ENCODE results near the gene TSPYL4.
"Not testable (repeated sequence)": the region's sequence is repeated elsewhere in the genome, so short reads cannot be mapped to it uniquely, and the experiment has no call there.

Gene TSPYL4
- total RNA-seq = 27.8 to 118 (median 39.1) reads per million in 3 experiments

DNA sequence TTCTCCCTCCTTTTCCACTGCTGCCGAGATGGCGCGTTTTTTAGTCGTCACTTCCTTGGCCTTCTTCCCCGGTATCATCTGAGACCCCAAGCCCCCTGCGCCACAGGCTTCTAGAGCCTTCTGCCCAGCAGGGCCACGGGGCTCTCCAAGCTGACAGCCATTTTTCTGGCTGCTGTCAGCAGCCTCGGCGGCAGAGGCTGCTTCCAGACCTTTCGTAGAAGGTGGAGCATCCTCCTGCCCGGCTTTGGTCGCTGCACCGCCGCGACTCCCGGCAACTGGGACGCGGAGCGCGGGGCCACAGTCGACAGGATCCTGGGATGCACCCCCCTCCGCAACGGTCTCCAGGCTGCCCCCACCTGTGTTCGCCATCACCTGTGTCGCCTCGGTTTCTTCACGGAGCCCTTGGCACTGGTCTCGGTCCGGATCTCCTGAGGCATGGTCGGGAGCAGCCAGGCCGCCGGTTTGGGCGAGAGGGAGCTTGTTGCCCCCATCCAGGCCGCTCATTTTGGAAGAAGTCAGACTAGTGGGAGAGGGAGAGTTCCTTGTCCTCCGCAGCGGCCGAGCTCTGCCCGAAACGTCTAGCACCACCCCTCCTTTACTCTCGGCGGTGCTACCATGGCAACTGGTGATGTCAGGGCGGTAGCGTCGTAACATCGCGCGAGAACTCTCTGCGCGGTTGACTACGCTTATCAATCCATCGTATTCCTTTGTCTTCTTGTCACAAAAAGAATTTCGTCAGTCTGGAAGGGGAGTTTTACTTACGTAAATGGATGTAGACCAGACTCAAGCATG lies at the start of gene TSPYL4:
Gene TSPYL4 (minus strand): TSS at position 571 of the 792 bp plus-strand sequence. CDS start 67 bp downstream, at position 504.
- DNase-seq = peak; percentile 93

DNA sequence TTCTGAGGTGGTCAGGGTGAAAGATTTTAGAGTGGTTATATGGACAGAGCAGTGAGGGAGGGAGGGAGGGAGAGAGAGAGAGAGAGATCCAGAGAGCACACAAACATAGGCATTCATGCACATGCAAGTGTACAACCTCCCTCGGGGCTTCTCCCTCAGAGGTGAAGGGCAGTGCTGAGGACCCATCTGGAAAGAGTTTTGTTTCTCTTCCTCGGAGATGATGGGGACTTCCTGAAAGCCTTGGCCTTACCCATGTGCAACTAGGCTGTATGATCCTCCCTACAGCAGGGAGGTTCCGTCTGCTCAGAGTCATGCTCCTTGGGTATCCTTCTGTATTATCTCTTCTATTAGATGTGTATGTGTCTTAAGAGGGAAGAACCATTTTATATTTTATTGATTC lies 47.2 kb upstream of the TSPYL4 start:
- DNase-seq = no peak

DNA sequence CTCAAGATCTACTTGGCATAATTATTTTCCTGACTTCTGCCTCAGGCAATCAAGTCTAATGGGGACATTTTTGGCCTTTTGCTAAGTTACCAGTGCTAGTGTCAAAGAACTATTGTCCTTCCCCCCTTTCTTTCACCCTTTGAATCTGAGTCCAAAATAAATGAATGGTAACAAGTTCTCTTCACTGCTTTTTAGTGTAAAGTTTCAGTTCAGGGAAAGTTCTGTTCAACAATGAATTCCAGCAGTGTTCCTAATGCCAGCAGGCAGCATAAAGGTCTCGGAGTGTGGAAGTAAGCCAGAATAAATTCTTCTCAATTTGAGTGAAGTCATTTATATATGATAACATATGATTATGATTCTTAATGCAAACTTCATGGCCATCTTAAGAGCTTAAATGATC lies 46.7 kb upstream of the TSPYL4 start:
- DNase-seq = no peak

DNA sequence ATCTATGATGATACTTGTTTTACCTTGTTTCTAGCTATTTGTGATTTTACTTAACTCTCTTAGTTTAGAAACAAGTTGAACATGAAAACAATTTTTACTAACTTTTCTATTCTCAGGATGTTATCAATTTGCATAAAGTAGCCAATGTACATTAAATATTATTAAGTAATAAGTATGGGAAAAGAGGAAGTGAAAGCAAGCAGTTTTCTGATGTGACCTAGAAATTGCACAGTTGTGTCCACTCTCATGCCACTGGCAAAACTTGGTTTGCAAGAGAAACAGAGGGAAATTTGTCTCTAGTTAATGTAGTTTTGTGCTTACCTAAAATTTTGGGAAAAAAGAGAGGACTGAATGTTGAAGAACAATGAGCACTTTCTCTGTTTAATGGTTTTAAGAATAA lies 45.1 kb upstream of the TSPYL4 start:
- no peak for DNase-seq

DNA sequence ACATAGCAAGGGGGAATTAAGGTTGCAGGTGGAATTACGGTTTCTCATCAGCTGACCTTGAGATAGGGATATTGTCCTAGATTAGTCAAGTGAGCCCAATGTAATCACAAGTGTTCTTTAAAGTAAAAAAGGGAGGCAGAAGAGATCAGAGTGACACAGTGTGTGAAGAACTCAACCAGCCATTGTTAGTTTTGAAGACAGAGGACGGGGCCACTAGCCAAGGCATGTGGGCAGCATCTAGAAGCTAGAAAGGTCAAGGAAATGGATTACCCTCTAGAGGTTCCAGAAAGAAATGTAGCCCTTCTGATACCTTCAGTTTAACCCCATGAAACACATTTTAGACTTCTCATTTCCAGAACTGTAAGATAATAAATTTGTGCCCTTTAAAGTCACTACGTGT lies 44.4 kb upstream of the TSPYL4 start:
- DNase-seq = no peak

DNA sequence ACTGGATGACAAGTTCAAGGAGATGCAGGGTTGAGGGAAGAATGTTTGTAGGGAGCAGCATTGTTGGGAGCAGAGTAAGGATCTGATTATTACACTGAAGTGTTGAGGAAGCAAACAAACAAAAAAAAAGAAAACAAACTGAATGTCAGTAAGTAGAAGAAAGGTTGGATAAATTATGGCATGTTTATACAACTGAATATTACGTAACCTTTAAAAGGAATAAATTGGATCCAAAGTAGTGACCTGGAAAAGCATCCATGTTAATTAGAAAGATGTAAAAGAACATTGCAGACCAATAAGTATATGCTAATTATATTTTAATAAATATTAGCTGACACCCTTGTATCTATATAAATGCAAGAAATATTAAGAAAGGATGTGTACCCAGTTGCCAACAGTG lies 38.7 kb upstream of the TSPYL4 start:
- no peak for DNase-seq

DNA sequence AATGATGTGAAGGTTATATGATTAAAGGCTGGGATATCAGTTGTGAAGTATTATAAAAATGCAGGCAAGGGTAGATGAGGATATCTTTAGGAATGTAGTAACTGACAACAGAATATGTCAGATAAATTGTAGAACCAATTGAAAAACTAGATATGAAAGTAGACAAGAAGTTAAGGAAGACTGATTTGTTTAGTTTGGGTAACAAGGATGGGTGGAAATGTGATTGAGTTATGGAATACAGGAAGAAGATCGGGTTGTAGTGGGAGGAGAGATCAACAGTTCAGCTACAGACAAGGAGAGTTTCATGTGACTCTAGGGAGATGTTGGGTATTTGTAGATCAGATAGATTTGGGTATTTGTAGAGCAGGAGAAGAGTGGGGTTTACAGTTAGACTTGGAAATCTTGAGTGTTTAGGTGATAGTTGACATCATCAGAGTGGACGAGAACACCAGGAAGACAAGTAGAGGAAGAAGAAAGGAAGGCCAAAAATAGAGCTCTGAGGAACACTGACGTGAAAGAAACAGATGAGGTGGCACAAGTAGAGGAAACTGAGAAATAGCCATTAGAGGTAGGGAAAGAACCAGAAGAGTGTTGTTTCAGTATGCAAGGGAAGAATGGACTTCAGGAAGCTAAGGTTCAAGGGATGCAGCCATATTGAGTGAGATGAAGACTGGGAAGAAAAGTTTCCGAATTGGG lies 38.0 kb upstream of the TSPYL4 start:
- DNase-seq = no peak

DNA sequence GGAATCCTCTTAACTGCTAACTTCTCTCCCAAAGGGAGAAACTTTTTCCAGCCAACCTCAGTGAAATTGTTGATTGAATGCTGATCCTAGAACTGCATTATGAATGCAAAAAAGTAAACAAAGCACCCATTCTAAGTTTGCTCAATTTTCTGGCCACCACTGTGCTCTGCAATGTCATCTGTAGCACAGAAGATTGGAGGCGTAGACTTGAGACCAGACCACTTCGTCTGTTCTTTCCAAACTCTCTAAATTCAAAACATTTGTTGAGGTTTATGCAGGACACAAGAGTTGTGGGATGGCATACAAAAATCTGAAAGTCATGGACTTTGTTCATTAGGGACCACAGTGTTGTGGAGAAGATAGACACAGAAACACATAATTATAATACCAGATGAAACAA lies 36.9 kb upstream of the TSPYL4 start:
- DNase-seq = no peak

DNA sequence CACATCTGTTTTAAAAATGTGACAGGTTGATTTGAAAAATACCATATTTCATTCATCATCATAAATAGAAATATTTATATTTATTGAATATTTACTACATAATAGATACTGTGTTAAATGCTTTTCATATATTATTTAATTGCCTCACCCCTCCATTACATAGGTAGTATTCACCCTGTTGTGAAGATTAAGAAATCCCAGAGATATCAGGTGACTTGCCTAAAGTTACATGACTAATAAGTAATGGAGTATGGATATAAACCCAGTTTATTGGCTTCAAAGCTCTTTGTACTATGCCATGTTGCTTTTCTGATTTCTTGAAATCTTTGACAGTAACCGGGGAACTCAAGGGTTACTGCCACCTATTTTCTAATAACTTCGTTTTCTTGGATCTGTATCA lies 36.0 kb upstream of the TSPYL4 start:
- no peak for DNase-seq

DNA sequence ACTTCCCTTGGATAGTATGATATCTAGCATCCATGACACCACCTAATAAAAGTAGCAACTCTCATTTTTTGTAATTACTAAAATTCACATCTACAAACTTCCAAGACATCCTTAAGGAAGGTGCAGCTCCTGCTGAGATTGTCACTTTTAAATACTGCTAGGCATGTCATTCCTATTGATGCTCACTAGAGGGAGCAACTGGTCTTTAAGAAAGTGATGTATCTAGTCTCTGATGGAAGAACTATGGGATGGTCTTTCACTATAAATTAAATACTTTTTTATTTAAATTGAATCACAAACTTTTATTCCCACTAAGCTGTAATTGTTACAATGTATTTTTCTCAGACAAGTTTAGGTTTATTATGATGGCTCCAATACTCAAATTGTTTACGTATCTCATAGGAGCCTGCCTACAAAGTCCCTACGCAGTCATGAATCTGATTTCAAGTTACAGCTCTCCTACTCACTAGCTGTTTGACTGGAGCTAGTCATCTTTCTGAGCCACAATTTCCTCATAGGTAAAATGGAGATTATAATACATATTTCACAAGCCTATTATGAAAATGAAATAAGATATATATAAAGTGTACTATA lies 33.9 kb upstream of the TSPYL4 start:
- peak; percentile 46 for DNase-seq

DNA sequence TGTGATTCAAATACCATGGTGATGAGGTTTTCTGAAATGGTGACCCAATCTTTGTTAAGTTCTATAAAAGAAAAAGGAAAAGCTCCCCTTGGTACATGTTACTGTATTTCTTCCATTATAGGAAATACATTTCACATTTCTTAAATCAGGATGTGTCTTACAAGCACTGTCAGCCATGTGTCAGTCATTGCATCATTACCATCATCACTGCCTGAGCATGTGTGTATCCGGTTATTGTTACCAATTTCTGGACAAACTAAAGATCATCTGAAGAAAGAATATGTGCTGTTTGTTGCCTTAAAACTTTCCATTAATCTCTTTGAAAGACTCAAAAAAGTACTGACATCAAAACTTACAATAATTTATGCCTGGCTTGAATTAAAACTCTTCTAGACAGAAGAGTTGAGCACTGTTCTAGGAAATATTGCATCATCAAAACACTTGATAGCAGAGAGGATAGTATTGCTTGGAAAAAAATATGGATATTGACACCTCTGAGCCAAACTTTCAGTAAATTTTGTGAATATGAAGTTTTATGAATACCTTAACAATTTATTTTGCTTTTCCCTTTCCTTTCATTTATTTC lies 33.0 kb upstream of the TSPYL4 start:
- no peak for DNase-seq

DNA sequence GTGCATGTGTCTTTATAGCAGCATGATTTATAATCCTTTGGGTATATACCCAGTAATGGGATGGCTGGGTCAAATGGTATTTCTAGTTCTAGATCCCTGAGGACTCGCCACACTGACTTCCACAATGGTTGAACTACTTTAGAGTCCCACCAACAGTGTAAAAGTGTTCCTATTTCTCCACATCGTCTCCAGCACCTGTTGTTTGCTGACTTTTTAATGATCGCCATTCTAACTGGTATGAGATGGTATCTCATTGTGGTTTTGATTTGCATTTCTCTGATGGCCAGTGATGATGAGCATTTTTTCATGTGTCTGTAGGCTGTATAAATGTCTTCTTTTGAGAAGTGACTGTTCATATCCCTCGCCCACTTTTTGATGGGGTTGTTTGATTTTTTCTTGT lies 31.1 kb upstream of the TSPYL4 start:
- not testable (repeated sequence) for DNase-seq

DNA sequence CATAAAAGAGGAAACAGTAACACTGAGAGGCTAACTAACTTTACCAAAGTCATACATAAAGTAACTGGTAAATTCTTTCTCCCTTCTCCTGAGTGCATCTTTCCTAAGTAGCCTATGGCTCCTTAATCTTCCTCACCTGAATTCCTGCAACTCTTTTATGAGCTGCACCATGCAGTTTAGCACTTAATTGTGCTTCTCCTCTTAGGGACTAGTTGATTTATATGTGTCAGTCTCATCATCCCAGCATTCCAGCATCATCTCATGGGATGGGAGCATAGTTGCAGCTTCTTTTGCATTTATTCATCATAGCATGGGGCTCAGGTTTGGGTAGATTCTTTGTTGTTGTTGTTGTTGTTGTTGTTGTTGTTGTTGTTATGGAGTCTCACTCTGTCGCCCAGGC lies 29.3 kb upstream of the TSPYL4 start:
- DNase-seq = no peak

DNA sequence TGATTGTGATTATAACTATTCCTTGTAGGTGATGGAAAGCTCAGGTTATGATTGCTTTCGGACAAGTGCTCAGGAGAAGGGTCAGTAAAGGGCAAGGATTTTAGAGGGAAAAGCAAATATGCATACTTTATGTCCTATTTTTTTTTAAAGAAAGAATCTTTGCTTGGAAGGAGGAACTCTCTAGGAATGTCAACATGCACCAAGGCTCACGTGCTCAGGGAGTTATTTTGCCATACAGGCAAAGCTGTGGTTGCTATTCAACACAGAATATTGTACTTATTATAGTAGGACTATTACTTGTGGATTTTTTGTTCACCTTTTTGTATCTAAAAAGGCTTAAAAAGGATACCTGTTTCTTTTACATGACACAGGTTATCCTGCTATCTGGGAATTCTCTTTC lies 28.8 kb upstream of the TSPYL4 start:
- DNase-seq = no peak

DNA sequence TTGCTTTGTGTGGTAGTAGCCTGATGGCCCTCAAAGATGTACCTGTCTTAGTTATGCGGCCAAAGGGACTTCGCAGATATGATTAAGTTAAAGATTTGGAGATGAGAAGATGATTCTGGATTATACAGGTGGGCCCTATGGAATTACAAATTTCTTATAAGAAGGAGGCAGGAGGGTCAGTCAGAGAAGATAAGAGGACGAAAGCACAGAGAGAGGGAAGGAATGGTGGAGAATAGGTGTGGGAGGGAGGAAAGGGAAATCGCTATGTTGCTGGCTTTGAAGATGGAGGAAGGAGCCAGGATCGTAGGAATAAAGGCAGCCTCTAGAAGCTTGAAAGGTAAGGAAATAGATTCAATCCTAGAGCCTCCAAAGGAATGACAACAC lies 27.1 kb upstream of the TSPYL4 start:
- DNase-seq = no peak

DNA sequence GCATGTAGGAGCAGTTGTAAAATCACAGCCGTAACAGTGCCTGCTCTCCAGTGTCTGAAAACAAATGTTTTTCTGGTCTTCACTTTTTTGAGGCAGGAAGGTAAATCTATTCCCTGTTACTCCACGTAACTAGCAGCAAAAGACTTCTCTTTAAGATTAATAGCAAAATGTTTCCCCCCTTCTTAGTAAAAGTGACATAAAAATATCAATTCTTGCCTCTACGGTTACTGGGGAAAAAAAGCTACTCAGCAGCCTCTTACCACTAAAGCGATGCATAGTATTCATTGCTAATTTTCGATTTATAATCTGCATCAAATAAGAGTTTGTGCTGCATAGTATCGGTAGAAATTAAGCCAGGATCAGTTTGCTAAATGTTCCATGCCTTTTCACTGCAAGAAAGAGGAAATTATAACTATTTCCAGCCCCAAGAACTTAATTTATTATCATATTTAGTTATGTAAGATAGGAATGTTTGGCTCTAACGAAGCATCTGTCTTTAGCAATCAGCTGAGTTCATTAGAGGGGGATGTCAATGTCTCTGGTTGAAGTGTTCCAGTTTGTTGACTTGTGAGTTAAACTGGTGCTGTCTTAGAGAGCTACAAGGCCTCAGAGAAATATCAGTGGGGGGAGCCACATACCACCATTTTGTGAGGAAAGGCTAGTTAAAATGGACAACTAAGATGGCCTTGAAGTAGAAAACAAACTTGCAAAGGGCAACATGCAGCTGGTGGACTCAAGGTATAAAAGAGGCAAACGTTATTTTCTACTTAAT lies 26.5 kb upstream of the TSPYL4 start:
- DNase-seq = no peak

DNA sequence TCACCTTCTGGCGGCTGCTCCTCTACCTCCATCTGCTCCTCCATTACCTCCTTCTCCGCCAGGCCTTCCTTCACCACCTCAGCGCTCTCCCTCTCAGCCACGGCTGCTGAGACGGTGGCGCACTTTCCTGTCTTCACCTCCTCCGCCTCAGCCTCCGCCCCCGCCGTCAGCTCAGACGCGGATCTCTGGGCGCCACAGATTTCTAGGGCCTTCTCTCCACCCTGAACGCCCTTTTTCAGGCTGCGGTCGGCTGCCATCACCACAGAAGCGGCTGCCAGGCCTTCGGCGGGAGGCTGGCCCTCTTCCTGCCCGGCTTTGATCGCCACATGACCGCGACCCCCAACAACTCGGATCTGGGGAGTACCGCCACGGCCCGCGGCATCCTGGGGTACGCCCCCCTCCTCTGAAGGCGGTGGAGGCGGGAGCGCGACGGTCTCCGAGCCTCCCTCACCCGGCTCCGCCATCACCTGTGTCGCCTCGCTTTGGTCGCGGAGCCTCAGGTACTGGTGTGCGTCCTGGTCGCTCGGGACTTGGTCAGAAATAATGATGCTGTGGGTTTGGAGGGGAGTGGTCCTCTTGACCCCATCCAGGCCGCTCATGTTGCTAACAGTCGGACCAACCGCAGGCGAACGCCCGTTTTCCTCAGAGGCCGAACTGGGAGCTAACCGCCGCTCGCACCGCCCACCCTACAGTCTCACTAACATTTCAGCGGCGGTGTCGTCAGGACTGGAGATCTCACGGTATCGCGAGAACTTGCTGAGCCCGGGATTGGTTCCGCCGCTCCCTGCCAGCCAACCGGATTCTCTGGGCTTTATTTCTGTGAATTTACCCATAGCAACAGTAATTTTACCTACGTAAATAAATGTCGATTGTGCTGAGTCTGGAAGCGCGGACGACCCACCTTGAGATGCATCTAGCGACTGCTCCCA lies 25.6 kb upstream of the TSPYL4 start, which contains the start of gene TSPYL1:
Gene TSPYL1 (minus strand): TSS at position 699 of the 929 bp plus-strand sequence. CDS start 100 bp downstream, at position 599.
- peak; percentile 97 for DNase-seq

DNA sequence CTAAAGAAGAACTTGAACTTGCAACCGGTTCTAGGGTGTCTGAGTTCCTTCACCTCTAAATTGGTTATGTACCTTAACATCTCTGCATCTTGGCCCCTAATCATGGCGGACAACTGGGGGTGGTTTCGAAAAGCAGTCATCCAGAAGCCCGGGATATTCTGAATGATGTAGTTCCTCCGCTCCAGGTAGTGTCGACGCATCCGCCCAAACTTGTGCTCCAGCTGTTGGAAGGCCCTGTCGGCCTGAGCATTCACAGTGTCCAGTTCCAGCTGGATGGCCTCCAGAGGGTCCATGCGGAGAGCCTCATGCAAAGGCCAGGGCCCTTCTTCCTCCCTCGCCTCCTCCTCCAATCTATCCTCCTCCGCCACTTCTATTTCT lies 25.0 kb upstream of the TSPYL4 start:
- DNase-seq = peak; percentile 22

DNA sequence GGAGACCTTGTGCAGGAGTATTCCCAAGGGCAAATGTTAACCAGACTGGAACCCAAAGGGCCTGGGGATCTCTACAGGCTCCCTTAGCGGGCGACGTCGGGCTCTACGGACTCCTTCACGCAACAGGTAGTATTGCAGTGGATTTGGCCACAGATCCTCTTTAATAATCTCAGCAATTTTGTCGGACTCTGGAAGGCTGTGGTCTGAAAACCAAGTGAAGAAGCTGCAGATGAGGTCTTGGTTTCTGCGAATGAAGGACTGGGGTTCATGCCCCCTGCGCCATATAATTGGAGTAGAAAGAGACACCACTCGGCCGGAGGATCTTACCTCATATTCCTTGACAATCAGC lies 24.6 kb upstream of the TSPYL4 start:
- DNase-seq = no peak

DNA sequence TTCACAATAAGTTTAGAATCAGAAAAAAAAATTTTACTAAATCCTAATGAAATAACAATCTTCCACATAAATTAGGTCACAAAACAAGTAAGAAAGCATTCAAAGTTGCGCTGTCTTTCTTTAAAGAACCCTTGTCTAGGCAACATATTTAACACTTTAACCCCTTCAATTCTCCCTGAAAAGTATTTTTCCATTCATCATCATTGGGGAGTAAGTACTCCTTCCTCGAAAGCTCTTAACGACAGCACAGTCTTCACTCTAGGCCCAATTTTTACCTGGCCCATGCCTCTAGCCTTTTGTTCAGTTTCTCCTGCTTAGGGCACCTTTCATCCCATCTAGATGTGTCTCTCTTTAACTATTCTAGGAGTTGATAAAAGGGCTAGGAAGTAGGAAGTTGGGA lies 23.2 kb upstream of the TSPYL4 start:
- no peak for DNase-seq

DNA sequence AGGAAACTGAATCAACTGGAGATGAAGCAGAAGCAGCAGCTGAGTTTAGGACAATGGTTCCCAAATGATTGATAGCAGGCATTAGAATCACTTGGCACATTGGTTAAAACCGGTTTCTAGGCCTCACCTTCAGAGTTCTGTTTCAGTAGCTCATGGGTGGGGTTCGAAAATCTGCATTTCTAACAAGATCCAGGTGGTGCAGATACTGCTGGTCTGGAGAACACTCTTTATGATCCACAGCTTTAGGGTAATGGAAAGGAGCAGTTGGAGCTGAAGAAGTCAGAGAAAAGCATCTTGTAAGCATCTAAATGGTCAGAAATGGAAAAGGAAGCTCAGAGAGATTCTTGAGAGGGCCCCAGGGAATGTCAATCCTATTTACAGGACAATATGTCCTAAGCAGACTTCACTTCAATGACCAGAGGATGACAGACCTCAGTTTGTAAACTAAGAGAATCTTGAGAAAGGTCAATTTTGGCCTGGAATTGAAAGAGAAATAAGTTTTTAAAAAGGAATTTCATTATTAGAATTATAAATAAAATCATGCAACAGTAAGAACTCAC lies 17.4 kb upstream of the TSPYL4 start:
- no peak for DNase-seq

Measured in central memory CD4-positive, alpha-beta T cell (primary cell).